ENCODE measurements around the gene MRM2. TPM values are rescaled to one million over a fixed set of nuclear protein-coding genes. Genes with fewer than 3 reads are reported as not detected.

The MRM2 gene
- total and polyA plus RNA-seq, 10 donors = 19.0 to 35.8 (median 23.7) TPM

- intact Hi-C loops (cut with DNase I; ENCODE audit: low total_unique reads) = no loop called here
- Histone ChIP-seq H3K4me3 (no peak overlapping the region), H3K27me3 (replicated peaks in 1 of 7) (no peaks in the 10 kb centered on the region), H3K36me3 (peaks cover 0 to 54% (median 8%) of the 10 kb centered on the region in 6 donors), H3K27ac (no peak overlapping the region), H3K9me3 (peaks cover 0 to 11% (median 7%) of the 10 kb centered on the region in 8 donors), H3K4me1 (no peaks in the 10 kb centered on the region)
- 91 to 96% (median 95%) methylated on average over 8 of the region's 8 CpGs for WGBS, 5 donors
- TF ChIP-seq POLR2A (IDR thresholded peaks at IDR 0.05) = no peak
- no peak for TF ChIP-seq POLR2AphosphoS5 (IDR thresholded peaks at IDR 0.05)
- no peak for TF ChIP-seq CTCF (IDR thresholded peaks at IDR 0.05 in 8 of 11, conservative IDR thresholded peaks at IDR 0.05 in 3 of 11)
- no peak for DNase-seq
These were observed 56.3 kb downstream of the MRM2 start for GRCh38 chr7:2185715-2186114.

Small RNAs within 50 kb of the gene (microRNA-seq; reads per million reads assigned to microRNA genes)
- gene MIR6836 = 1.7 to 7.6 (median 3.2) reads per million in 3 donors

Other genes with a start within 250 kb of the MRM2 start
- 100 to 1,000 TPM in 1 of 7 donors, 10 to 100 TPM in 6; 47.3 to 104 (median 62.0) TPM for gene MAD1L1, start 9.3 kb downstream of the MRM2 start, total RNA-seq
- 100 to 1,000 TPM in 1 of 3 donors, 10 to 100 TPM in 2; 48.8 to 118 (median 75.0) TPM for gene MAD1L1, start 9.3 kb downstream of the MRM2 start, polyA plus RNA-seq
- gene NUDT1, start within 50 bp of the MRM2 start, total RNA-seq = 10 to 100 TPM; 13.7 to 29.4 (median 20.4) TPM
- gene NUDT1, start within 50 bp of the MRM2 start, polyA plus RNA-seq = 10 to 100 TPM; 38.2 to 69.3 (median 42.4) TPM
- gene SNX8, start 72.2 kb upstream of the MRM2 start, total RNA-seq = 100 to 1,000 TPM in 2 of 7 donors, 10 to 100 TPM in 5; 74.0 to 196 (median 93.6) TPM
- 10 to 100 TPM; 48.8 to 63.8 (median 52.1) TPM for gene SNX8, start 72.2 kb upstream of the MRM2 start, polyA plus RNA-seq
- gene EIF3B, start 112.6 kb upstream of the MRM2 start, total RNA-seq = 100 to 1,000 TPM in 6 of 7 donors, 10 to 100 TPM in 1; 79.6 to 150 (median 116) TPM
- 100 to 1,000 TPM in 1 of 3 donors, 10 to 100 TPM in 2; 78.1 to 117 (median 96.9) TPM for gene EIF3B, start 112.6 kb upstream of the MRM2 start, polyA plus RNA-seq
- gene CHST12, start 161.4 kb upstream of the MRM2 start, total RNA-seq = 10 to 100 TPM; 28.2 to 51.4 (median 33.2) TPM
- gene CHST12, start 161.4 kb upstream of the MRM2 start, polyA plus RNA-seq = 10 to 100 TPM in 2 of 3 donors, 1 to 10 TPM in 1; 7.7 to 14.4 (median 11.7) TPM
- not detected for gene GRIFIN, start 234.2 kb upstream of the MRM2 start, total RNA-seq
- gene GRIFIN, start 234.2 kb upstream of the MRM2 start, polyA plus RNA-seq = not detected

Data from spleen (tissue), 11 donors.